ENCODE results near the gene GATC. TPM values are rescaled to one million over a fixed set of nuclear protein-coding genes. Genes with fewer than 3 reads are reported as not detected.

Gene GATC
- polyA plus RNA-seq, 4 donors, result 13.8 to 33.6 (median 18.2) TPM

GRCh38 chr12:120460157-120460556 lies 13.9 kb downstream of the GATC start:
- peaks cover 30 to 67% (median 32%) of the 10 kb centered on the region in 3 donors for H3K36me3 ChIP-seq (ENCODE audit: control insufficient read depth in 3 of 3, insufficient read depth in 2 of 3, low read depth in 1 of 3, low read length in 3 of 3)
- WGBS, 3 donors, result 93 to 95% (median 95%) methylated on average over 3 of the region's 3 CpGs

GRCh38 chr12:120462099-120462640 lies 15.9 kb downstream of the GATC start:
- no peak overlapping the region for H3K27ac ChIP-seq (ENCODE audit: low read depth in 1 of 3, low read length in 2 of 3)
- no peaks in the 10 kb centered on the region for H3K4me1 ChIP-seq (ENCODE audit: control insufficient read depth in 3 of 3, insufficient read depth in 2 of 3, low read depth in 1 of 3, low read length in 2 of 3)
- H3K36me3 ChIP-seq (ENCODE audit: control insufficient read depth in 3 of 3, insufficient read depth in 2 of 3, low read depth in 1 of 3, low read length in 3 of 3), result peaks cover 25 to 64% (median 26%) of the 10 kb centered on the region in 3 donors
- H3K9me3 ChIP-seq (ENCODE audit: control insufficient read depth in 2 of 2, insufficient read depth in 1 of 2, low read depth in 1 of 2, low read length in 1 of 2), result no peaks in the 10 kb centered on the region
- no peaks in the 10 kb centered on the region for H3K27me3 ChIP-seq (ENCODE audit: control insufficient read depth in 3 of 3, insufficient read depth in 3 of 3, low read length in 3 of 3)
- H3K4me3 ChIP-seq (ENCODE audit: low read depth in 1 of 3, low read length in 3 of 3), result no peak overlapping the region
- 78 to 87% (median 84%) methylated on average over 3 of the region's 3 CpGs for WGBS, 3 donors
- DNase-seq (no peak), FAIRE-seq (no peak)

More at GRCh38 chr12:120460157-120460556, 13.9 kb downstream of the GATC start:
- FAIRE-seq, result no peak
- no peak overlapping the region for H3K27ac ChIP-seq (ENCODE audit: low read depth in 1 of 3, low read length in 2 of 3)
- DNase-seq, result no peak
- H3K4me1 ChIP-seq (ENCODE audit: control insufficient read depth in 3 of 3, insufficient read depth in 2 of 3, low read depth in 1 of 3, low read length in 2 of 3), result no peaks in the 10 kb centered on the region
- H3K4me3 ChIP-seq (ENCODE audit: low read depth in 1 of 3, low read length in 3 of 3), result no peak overlapping the region
- H3K27me3 ChIP-seq (ENCODE audit: control insufficient read depth in 3 of 3, insufficient read depth in 3 of 3, low read length in 3 of 3), result no peaks in the 10 kb centered on the region
- no peaks in the 10 kb centered on the region for H3K9me3 ChIP-seq (ENCODE audit: control insufficient read depth in 2 of 2, insufficient read depth in 1 of 2, low read depth in 1 of 2, low read length in 1 of 2)

- peaks cover 0 to 4% (median 0%) of the 10 kb centered on the region in 3 donors for H3K4me1 ChIP-seq (ENCODE audit: control insufficient read depth in 3 of 3, insufficient read depth in 2 of 3, low read depth in 1 of 3, low read length in 2 of 3)
- H3K27ac ChIP-seq (ENCODE audit: low read depth in 1 of 3, low read length in 2 of 3), result no peak overlapping the region
- no peak overlapping the region for H3K4me3 ChIP-seq (ENCODE audit: low read depth in 1 of 3, low read length in 3 of 3)
- H3K9me3 ChIP-seq (ENCODE audit: control insufficient read depth in 2 of 2, insufficient read depth in 1 of 2, low read depth in 1 of 2, low read length in 1 of 2), result no peaks in the 10 kb centered on the region
- no peak for FAIRE-seq
- no peaks in the 10 kb centered on the region for H3K27me3 ChIP-seq (ENCODE audit: control insufficient read depth in 3 of 3, insufficient read depth in 3 of 3, low read length in 3 of 3)
- peaks cover 25 to 55% (median 26%) of the 10 kb centered on the region in 3 donors for H3K36me3 ChIP-seq (ENCODE audit: control insufficient read depth in 3 of 3, insufficient read depth in 2 of 3, low read depth in 1 of 3, low read length in 3 of 3)
- no peak for DNase-seq
- 86 to 88% (median 87%) methylated on average over 5 of the region's 5 CpGs for WGBS, 3 donors
Observed at GRCh38 chr12:120463712-120464111, 17.5 kb downstream of the GATC start.

- 28 to 44% (median 38%) methylated on average over 5 of the region's 5 CpGs for WGBS, 3 donors
- H3K4me1 ChIP-seq (ENCODE audit: control insufficient read depth in 3 of 3, insufficient read depth in 2 of 3, low read depth in 1 of 3, low read length in 2 of 3), result peaks cover 0 to 10% (median 2%) of the 10 kb centered on the region in 3 donors
- FAIRE-seq (no peak), DNase-seq (no peak)
- no peaks in the 10 kb centered on the region for H3K9me3 ChIP-seq (ENCODE audit: control insufficient read depth in 2 of 2, insufficient read depth in 1 of 2, low read depth in 1 of 2, low read length in 1 of 2)
- no peak overlapping the region for H3K27ac ChIP-seq (ENCODE audit: low read depth in 1 of 3, low read length in 2 of 3)
- H3K27me3 ChIP-seq (ENCODE audit: control insufficient read depth in 3 of 3, insufficient read depth in 3 of 3, low read length in 3 of 3), result no peaks in the 10 kb centered on the region
- H3K36me3 ChIP-seq (ENCODE audit: control insufficient read depth in 3 of 3, insufficient read depth in 2 of 3, low read depth in 1 of 3, low read length in 3 of 3), result peaks cover 18 to 43% (median 21%) of the 10 kb centered on the region in 3 donors
- H3K4me3 ChIP-seq (ENCODE audit: low read depth in 1 of 3, low read length in 3 of 3), result no peak overlapping the region
Observed at GRCh38 chr12:120465756-120466155, 19.5 kb downstream of the GATC start.

- DNase-seq (peak; percentile 32 to 35), FAIRE-seq (no peak)
- H3K36me3 ChIP-seq (ENCODE audit: control insufficient read depth in 3 of 3, insufficient read depth in 2 of 3, low read depth in 1 of 3, low read length in 3 of 3), result peaks cover 18 to 38% (median 21%) of the 10 kb centered on the region in 3 donors
- H3K27ac ChIP-seq (ENCODE audit: low read depth in 1 of 3, low read length in 2 of 3), result no peak overlapping the region
- WGBS, 3 donors, result 56 to 66% (median 60%) methylated on average over 8 of the region's 8 CpGs
- H3K9me3 ChIP-seq (ENCODE audit: control insufficient read depth in 2 of 2, insufficient read depth in 1 of 2, low read depth in 1 of 2, low read length in 1 of 2), result no peaks in the 10 kb centered on the region
- no peaks in the 10 kb centered on the region for H3K27me3 ChIP-seq (ENCODE audit: control insufficient read depth in 3 of 3, insufficient read depth in 3 of 3, low read length in 3 of 3)
- H3K4me3 ChIP-seq (ENCODE audit: low read depth in 1 of 3, low read length in 3 of 3), result peak overlapping the region in 1 of 3 donors; percentile 0
- H3K4me1 ChIP-seq (ENCODE audit: control insufficient read depth in 3 of 3, insufficient read depth in 2 of 3, low read depth in 1 of 3, low read length in 2 of 3), result peaks cover 0 to 10% (median 2%) of the 10 kb centered on the region in 3 donors
Observed at GRCh38 chr12:120466560-120467315, 20.5 kb downstream of the GATC start.

GRCh38 chr12:120467439-120467838 lies 21.2 kb downstream of the GATC start:
- Histone ChIP-seq H3K36me3 (ENCODE audit: control insufficient read depth in 3 of 3, insufficient read depth in 2 of 3, low read depth in 1 of 3, low read length in 3 of 3) (peaks cover 15 to 35% (median 21%) of the 10 kb centered on the region in 3 donors), H3K4me3 (ENCODE audit: low read depth in 1 of 3, low read length in 3 of 3) (no peak overlapping the region), H3K9me3 (ENCODE audit: control insufficient read depth in 2 of 2, insufficient read depth in 1 of 2, low read depth in 1 of 2, low read length in 1 of 2) (no peaks in the 10 kb centered on the region), H3K4me1 (ENCODE audit: control insufficient read depth in 3 of 3, insufficient read depth in 2 of 3, low read depth in 1 of 3, low read length in 2 of 3) (peaks cover 0 to 10% (median 2%) of the 10 kb centered on the region in 3 donors), H3K27ac (ENCODE audit: low read depth in 1 of 3, low read length in 2 of 3) (no peak overlapping the region), H3K27me3 (ENCODE audit: control insufficient read depth in 3 of 3, insufficient read depth in 3 of 3, low read length in 3 of 3) (no peaks in the 10 kb centered on the region)
- FAIRE-seq, result no peak
- 92 to 94% (median 93%) methylated on average over 6 of the region's 6 CpGs for WGBS, 3 donors
- no peak for DNase-seq

GRCh38 chr12:120468325-120468820 lies 22.1 kb downstream of the GATC start:
- FAIRE-seq, result no peak

GRCh38 chr12:120468821-120469449 lies 22.7 kb downstream of the GATC start:
- Histone ChIP-seq H3K4me3 (ENCODE audit: low read depth in 1 of 3, low read length in 3 of 3) (peak overlapping the region; percentile 82 to 88 (median 85)), H3K4me1 (ENCODE audit: control insufficient read depth in 3 of 3, insufficient read depth in 2 of 3, low read depth in 1 of 3, low read length in 2 of 3) (peaks cover 0 to 10% (median 2%) of the 10 kb centered on the region in 3 donors), H3K36me3 (ENCODE audit: control insufficient read depth in 3 of 3, insufficient read depth in 2 of 3, low read depth in 1 of 3, low read length in 3 of 3) (peaks cover 4 to 23% (median 10%) of the 10 kb centered on the region in 3 donors), H3K27ac (ENCODE audit: low read depth in 1 of 3, low read length in 2 of 3) (peak overlapping the region; percentile 70 to 88 (median 81)), H3K9me3 (ENCODE audit: control insufficient read depth in 2 of 2, insufficient read depth in 1 of 2, low read depth in 1 of 2, low read length in 1 of 2) (no peaks in the 10 kb centered on the region), H3K27me3 (ENCODE audit: control insufficient read depth in 3 of 3, insufficient read depth in 3 of 3, low read length in 3 of 3) (no peaks in the 10 kb centered on the region)
- no peak for FAIRE-seq
- WGBS, 3 donors, result 1% methylated on average over 34 to 57 of the region's 57 CpGs
- peak in 1 of 2 donors; percentile 66 for DNase-seq

More at GRCh38 chr12:120468325-120468820, 22.1 kb downstream of the GATC start:
- H3K36me3 ChIP-seq (ENCODE audit: control insufficient read depth in 3 of 3, insufficient read depth in 2 of 3, low read depth in 1 of 3, low read length in 3 of 3), result peaks cover 5 to 28% (median 16%) of the 10 kb centered on the region in 3 donors
- DNase-seq, result peak in 1 of 2 donors; percentile 61
- peaks cover 0 to 10% (median 2%) of the 10 kb centered on the region in 3 donors for H3K4me1 ChIP-seq (ENCODE audit: control insufficient read depth in 3 of 3, insufficient read depth in 2 of 3, low read depth in 1 of 3, low read length in 2 of 3)
- peak overlapping the region; percentile 60 to 88 (median 81) for H3K27ac ChIP-seq (ENCODE audit: low read depth in 1 of 3, low read length in 2 of 3)
- 1 to 2% (median 2%) methylated on average over 23 of the region's 23 CpGs for WGBS, 3 donors
- H3K27me3 ChIP-seq (ENCODE audit: control insufficient read depth in 3 of 3, insufficient read depth in 3 of 3, low read length in 3 of 3), result no peaks in the 10 kb centered on the region
- no peaks in the 10 kb centered on the region for H3K9me3 ChIP-seq (ENCODE audit: control insufficient read depth in 2 of 2, insufficient read depth in 1 of 2, low read depth in 1 of 2, low read length in 1 of 2)
- H3K4me3 ChIP-seq (ENCODE audit: low read depth in 1 of 3, low read length in 3 of 3), result peak overlapping the region; percentile 82 to 88 (median 85)
